DLD1 (cell line): Measurements from ENCODE around the gene OR4N5.
"Not testable (repeated sequence)": the region's sequence is repeated elsewhere in the genome, so short reads cannot be mapped to it uniquely, and the experiment has no call there.

Experiments
- in situ Hi-C: cut with HindIII; loops from 2 replicates; pipeline ENCODE4 v1.10.0; 2017; ENCODE audit warnings: low sequenced_read_pairs

Gene OR4N5

DNA sequence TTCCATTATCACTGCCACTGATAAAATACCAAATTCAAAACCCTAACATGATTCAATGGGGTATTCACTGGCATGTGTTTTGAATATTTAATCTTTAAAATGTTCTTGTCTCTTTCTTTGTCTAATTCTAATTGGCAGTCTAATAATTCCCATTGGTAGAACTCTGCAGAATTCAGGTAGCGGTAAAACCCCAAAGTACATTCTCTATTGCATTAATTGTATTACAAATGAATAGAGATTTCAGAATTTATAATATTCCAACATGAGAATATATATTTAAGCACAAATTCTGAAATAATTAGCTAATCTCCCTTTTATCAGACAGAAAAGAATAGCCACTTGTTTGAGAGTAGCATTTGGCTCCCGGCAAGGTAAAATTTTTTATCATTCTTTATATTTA lies at the start of gene OR4N5:
OR4N5 (plus strand) TSS at position 301 of the 400 bp plus-strand sequence. CDS start 4,916 bp downstream, outside the sequence.
- in situ Hi-C loops, result no loop called here

GRCh38 chr14:20092050-20092449 lies 46.6 kb upstream of the OR4N5 start:
- in situ Hi-C loops, result no loop called here

DNA sequence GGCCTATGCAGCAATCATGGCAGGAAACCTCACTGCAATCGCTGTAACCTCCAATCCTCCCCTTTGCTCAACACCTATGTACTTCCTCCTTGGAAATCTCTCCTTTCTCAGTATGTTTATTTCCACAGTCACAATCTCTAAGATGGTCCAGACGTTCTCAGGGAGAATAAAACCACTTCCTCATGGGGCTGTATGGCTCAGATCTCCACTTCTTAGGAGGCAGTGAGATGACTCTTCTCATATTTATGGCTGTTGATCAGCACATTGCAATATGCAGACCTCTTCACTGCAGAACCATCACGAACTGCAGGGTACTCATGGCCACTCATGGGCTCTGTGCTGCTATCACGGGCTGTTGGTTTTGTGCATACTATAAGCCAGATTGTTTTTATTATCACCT lies 45.2 kb upstream of the OR4N5 start:
- in situ Hi-C loops, result no loop called here

DNA sequence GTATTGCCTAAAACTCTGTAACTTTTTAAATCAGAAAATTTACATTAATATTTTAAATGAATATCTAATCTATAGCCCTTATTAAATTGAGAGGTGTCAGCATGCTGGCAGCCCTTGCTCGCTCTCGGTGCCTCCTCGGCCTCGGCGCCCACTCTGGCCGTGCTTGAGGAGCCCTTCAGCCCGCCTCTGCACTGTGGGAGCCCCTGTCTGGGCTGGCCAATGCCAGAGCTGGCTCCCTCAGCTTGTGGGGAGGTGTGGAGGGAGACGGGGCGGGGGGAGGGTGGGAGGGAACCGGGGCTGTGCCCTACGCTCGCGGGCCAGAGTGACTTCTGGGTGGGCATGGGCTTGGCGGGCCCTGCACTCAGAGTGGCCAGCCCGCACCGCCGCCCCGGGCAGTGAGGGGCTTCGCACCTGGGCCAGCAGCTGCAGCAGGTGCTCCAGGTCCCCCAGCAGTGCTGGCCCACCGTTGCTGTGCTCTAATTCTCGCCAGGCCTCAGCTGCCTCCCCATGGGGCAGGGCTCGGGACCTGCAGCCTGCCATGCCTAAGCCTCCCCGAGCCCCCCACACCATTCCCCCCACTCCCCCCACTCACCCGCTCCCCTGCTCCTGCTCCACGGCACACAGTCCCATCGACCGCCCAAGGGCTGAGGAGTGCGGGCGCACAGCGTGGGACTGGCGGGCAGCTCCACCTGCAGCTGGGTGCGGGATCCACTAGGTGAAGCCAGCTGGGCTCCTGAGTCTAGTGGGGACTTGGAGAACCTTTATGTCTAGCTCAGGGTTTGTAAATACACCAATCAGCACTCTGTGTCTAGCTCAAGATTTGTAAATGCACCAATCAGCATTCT lies 39.5 kb upstream of the OR4N5 start:
- in situ Hi-C loops, result not testable (repeated sequence)

GRCh38 chr14:20110438-20110837 lies 28.2 kb upstream of the OR4N5 start, which contains the start of gene OR4K17:
Gene OR4K17, plus strand, starts transcription at chr14:20110739. Its CDS starts 6,761 bp downstream, at chr14:20117500.
- in situ Hi-C loops, result no loop called here

DNA sequence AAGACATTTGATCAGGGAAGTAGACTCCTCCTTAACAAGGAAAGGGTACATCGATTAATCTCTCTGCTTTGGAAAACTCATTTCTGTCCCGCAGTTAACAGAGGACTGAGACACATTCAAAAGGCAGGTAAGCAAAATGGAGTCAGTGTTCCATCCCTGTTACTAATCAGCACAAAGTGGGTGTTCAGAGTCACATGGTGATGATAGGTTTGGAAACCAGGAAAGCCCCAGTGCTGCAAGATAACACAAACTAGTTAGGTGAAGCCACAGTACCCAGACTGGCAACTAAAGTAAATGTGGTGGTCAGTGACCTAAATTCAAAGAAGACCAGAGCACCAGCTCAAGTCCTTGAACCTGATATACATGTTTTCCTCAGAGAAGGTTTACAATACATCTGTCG lies 26.3 kb upstream of the OR4N5 start:
- in situ Hi-C loops, result no loop called here

DNA sequence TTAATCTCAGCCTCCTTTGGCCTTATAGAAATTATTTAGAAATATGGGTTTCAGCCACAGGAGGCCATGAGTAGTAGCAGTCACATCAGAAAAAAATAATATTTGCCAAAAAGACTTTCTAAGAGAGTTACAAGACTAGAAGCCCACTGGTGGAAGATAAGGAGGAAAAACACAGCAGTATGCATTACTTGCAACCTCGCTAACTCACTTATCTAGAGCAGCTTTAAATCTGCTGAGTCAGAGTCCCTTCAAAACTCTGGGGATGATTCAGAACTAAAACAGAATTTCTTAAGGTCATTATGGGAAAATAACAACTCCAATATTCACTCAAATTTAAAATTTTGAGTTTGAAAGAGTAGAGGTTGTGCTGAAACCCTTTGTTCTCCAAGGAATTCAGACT lies 21.9 kb upstream of the OR4N5 start:
- in situ Hi-C loops, result no loop called here

GRCh38 chr14:20118795-20119194 lies 19.8 kb upstream of the OR4N5 start:
- in situ Hi-C loops, result no loop called here

- in situ Hi-C loops, result no loop called here
Observed at GRCh38 chr14:20143911-20144310, 5.3 kb downstream of the OR4N5 start.

DNA sequence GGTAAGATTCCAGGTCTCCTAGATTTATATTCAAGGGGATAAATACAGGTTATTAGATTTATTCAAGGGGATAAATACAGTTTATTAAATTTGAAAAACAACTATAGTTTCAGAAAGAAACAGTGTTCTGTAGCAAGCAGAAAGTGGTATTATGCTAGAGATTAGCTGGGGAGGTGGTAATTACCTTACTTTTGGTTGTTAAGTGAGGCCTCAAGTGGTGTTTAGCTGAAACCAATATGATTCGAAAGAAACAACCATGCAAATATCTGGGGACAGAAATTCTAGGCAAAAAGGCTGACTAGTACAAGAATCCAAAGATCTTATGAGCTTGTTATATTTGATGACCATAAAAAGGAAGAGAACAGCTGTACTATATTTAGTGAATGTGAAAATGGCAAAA lies 6.2 kb downstream of the OR4N5 start:
- in situ Hi-C loops, result no loop called here

DNA sequence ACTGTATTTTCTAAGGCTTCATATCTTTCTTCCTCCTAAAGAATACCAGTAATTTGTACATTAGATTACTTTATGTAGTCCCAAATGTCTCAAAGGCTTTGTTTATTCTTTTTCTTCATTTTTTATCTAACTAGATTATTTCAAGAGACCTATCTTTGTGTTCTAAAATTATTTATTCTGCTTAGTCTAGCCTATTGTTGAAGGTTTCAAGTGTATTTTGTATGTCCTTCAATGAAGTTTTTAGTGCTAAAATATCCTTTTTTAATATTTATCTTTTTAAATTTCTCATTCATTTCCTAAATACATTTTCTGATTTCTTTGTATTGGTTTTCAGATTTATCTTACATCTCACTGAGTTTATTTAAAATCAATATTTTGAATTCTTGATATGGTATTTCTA lies 25.8 kb downstream of the OR4N5 start:
- in situ Hi-C loops, result no loop called here

DNA sequence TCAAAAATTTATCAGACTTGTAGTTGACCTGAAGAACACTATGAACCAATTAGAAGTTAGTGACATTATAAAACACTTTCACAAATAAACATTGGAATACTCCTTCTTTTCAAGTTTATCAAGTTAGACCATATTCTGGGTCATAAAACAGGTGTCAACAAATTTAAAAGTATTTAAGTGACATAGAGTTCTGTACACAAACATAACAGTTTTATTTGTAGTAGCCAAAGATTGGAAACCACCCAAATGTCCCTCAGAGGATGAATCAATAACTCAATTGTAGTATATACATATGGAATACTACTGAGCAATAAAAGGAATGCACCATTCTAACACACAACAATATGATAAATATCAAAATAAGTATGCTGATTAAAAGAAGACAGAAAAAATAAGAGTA lies 28.5 kb downstream of the OR4N5 start:
- in situ Hi-C loops, result no loop called here

- in situ Hi-C loops, result not testable (repeated sequence)
Observed at GRCh38 chr14:20169852-20170251, 31.2 kb downstream of the OR4N5 start.

- in situ Hi-C loops, result not testable (repeated sequence)
Observed at GRCh38 chr14:20174205-20174604, 35.6 kb downstream of the OR4N5 start.

DNA sequence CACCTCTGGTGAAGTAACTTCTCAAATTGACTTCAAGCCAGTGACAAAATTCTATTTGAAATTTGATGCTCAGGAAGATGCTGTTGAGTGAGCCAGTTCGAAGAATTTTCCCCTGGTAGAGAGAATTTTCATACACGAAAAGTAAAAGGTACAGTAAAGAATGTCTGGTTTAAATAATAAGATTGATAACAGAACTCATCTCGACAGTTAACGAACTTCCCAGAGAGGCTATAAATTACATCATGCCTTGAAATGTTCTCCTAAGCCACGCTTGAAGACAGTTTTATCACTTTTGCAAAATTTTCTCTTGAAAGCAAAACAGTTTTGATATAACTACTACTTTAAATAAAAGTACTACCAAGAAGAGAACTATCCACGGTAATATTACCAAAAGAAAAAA lies 37.7 kb downstream of the OR4N5 start:
- in situ Hi-C loops, result no loop called here

GRCh38 chr14:20177433-20177974 lies 38.9 kb downstream of the OR4N5 start:
- in situ Hi-C loops, result no loop called here

DNA sequence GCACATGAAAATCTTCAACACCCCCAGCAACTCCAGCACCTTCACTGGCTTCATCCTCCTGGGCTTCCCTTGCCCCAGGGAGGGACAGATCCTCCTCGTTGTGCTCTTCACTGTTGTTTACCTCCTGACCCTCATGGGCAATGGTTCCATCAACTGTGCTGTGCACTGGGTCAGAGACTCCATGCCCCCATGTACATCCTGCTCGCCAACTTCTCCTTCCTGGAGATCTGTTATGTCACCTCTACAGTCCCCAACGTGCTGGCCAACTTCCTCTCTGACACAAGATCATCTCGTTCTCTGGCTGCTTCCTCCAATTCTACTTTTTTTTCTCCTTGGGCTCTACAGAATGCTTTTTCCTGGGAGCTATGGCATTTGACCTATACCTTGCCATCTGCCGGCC lies 40.6 kb downstream of the OR4N5 start:
- in situ Hi-C loops, result no loop called here

DNA sequence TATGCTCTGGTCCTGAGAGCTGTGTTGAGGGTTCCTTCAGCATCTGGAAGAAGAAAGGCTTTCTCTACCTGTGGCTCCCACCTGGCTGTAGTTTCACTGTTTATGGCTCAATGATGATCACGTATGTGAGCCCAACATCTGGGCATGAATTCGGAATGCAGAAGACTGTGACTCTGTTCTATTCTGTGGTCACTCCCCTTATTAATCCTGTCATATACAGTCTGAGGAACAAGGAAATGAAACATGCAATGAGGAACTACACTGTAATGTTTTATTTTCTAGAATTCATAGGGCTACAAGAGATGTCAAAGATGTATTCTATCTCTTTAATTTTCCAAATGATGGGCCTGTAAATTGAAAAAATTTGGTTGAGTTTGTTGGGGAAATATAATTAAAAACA lies 41.3 kb downstream of the OR4N5 start:
- in situ Hi-C loops, result no loop called here

DNA sequence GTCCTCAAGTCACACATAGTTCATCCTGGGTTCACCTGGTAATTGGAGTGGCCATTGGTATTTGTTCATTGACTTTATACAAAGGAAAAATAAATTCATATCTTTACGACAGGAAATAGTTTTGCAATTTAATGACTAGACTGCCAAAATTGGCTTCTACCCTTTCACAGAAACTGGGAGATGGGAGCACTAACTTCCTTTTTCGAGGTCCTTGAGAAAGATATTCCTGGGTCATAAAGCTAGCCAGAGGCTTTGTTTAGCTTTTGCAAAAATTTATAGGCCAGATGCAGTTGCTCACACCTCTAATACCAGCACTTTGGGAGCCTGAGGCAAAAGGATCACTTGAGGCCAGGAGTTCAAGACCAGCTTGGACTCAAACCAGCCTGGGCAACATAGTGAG lies 41.9 kb downstream of the OR4N5 start:
- in situ Hi-C loops, result no loop called here

DNA sequence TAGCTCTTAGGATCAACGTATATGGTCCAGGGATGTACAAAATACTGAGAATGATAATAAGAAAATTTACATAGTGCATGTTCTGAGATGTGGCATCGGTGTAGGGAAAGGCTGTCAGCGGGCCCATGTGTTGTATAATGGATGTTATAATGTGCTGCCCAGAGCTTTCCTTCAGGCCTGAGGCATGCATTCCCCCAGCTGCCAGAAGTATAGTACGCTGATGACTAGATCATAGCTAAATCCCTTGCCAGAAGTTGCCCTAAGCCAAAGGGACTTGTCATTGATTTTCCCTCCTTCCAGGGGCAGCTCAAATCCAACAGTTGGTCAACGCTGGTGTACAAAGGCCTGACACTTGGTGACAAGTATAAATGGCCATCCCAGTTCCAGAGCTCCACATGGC lies 45.6 kb downstream of the OR4N5 start:
- in situ Hi-C loops, result no loop called here

- in situ Hi-C loops, result no loop called here
Observed at GRCh38 chr14:20190596-20190995, 52.0 kb downstream of the OR4N5 start, which contains the start of gene OR11G2. Gene OR11G2, plus strand, starts transcription at chr14:20190896. Its CDS starts 6,542 bp downstream, at chr14:20197438.

- in situ Hi-C loops, result no loop called here
Observed at GRCh38 chr14:20191396-20191795, 52.8 kb downstream of the OR4N5 start.
